Transverse colon (tissue), 4 donors: Measurements from ENCODE around the gene ZNF678. TPM values are rescaled to one million over a fixed set of nuclear protein-coding genes. Genes with fewer than 3 reads are reported as not detected.

Source experiments
- DNase-seq: peaks from one replicate; pipeline ENCODE4 v3.0.0-alpha.2; 2019
- H3K27ac ChIP-seq, 4 donors: fragments of 200-600 bp; sonication (generic); 2 replicates each; pipeline ENCODE4 v1.5.1; 2016 to 2018; ENCODE audit warnings: inconsistent platforms in 4 of 4
- H3K27me3 ChIP-seq: fragments of 200-600 bp; sonication (generic); 2 replicates; pipeline ENCODE4 v1.5.1; 2017; ENCODE audit warnings: inconsistent platforms
- H3K36me3 ChIP-seq, 4 donors: fragments of 200-600 bp; sonication (generic); 2 replicates each; pipeline ENCODE4 v1.5.1; 2017 to 2019; ENCODE audit warnings: inconsistent platforms in 4 of 4
- H3K4me1 ChIP-seq, 4 donors: fragments of 200-600 bp; sonication (generic); 2 replicates each; pipeline ENCODE4 v1.5.1; 2017 to 2020; ENCODE audit warnings: inconsistent platforms in 4 of 4
- H3K4me3 ChIP-seq, 4 donors: fragments of 200-600 bp; sonication (generic); 1 replicate in 1 of 4; 2 replicates in 3 of 4; pipeline versions ENCODE4 v1.5.1 to v1.6.1; 2017 to 2019; ENCODE audit warnings: inconsistent platforms in 4 of 4
- H3K9me3 ChIP-seq, 2 donors: fragments of 200-600 bp; sonication (generic); 2 replicates each; pipeline ENCODE4 v1.5.1; 2017 to 2019; ENCODE audit warnings: inconsistent platforms in 2 of 2
- CTCF ChIP-seq, 5 experiments: fragments of 200-600 bp in 3 of 5; fragments of 450-650 bp in 2 of 5; sonication (generic) in 3 of 5; IDR thresholded peaks; 1 replicate in 2 of 5; 2 replicates in 3 of 5; pipeline ENCODE4 v1.5.1; 2016 to 2017; ENCODE audit warnings: antibody characterized with exemption in 5 of 5, inconsistent platforms in 3 of 5, mild to moderate bottlenecking in 2 of 5, moderate library complexity in 1 of 5
- EP300 ChIP-seq: sonication (generic); formaldehyde crosslinking; IDR thresholded peaks from one replicate; pipeline ENCODE4 v1.6.1; 2017; ENCODE audit warnings: antibody characterized with exemption, low read depth
- POLR2A ChIP-seq: fragments of 450-650 bp; IDR thresholded peaks from one replicate; pipeline ENCODE4 v1.6.1; 2016; ENCODE audit warnings: antibody characterized with exemption, mild to moderate bottlenecking, moderate library complexity
- POLR2AphosphoS5 ChIP-seq, 3 donors: sonication (generic); formaldehyde crosslinking; IDR thresholded peaks; one replicate each; pipeline ENCODE4 v1.6.1; 2016; ENCODE audit warnings: antibody characterized with exemption in 3 of 3
- WGBS, 2 donors: methylation state at CpG; one replicate each; pipeline ENCODE4 v1.1.5; 2018; ENCODE audit warnings: low coverage in 1 of 2; 5-methylcytosine and 5-hydroxymethylcytosine counted together
- in situ Hi-C, 4 donors: fragments of 200-750 bp; cut with MboI; loops; one replicate each; pipeline versions ENCODE4 v1.15.0 to v1.15.1; 2017; ENCODE audit warnings: low sequenced_read_pairs in 3 of 4, low pct_ligation_motif_present in 1 of 4, low pct_unique_long_range_greater_than_20kb in 1 of 4
- intact Hi-C: fragments of 100-400 bp; cut with DNase I; formaldehyde crosslinking; loops from one replicate; pipeline ENCODE4 v1.15.1; 2023; ENCODE audit warnings: low total_unique reads
- total RNA-seq, 4 donors: library from RNA; depleted of rRNA; stranded (reverse); fragments of >200 nt; gene quantifications; one replicate each; pipeline ENCODE4 v1.1.0, GENCODE V29; 2016

Gene ZNF678
- total RNA-seq, 4 donors from 2014 or later: 5.2 to 80.2 (median 14.7) TPM

- TF ChIP-seq POLR2AphosphoS5 (IDR thresholded peaks at IDR 0.05): no peak
- no peak for TF ChIP-seq EP300
- no peak for TF ChIP-seq POLR2A
- TF ChIP-seq CTCF (IDR thresholded peaks at IDR 0.05): no peak
- Histone ChIP-seq H3K27ac (no peak overlapping the region), H3K9me3 (peaks cover 89 to 100% of the 10 kb centered on the region in 2 donors), H3K4me1 (no peaks in the 10 kb centered on the region), H3K4me3 (no peak overlapping the region), H3K27me3 (no peaks in the 10 kb centered on the region), H3K36me3 (peaks cover 0 to 44% (median 16%) of the 10 kb centered on the region in 4 donors)
- DNase-seq: no peak
- in situ Hi-C loops: no loop called here
- intact Hi-C loops: no loop called here
Observed at GRCh38 chr1:227661495-227661894, 98.1 kb downstream of the ZNF678 start.

- Histone ChIP-seq H3K27me3 (no peaks in the 10 kb centered on the region), H3K9me3 (peaks cover 89 to 97% of the 10 kb centered on the region in 2 donors), H3K4me1 (no peaks in the 10 kb centered on the region), H3K4me3 (no peak overlapping the region), H3K36me3 (peaks cover 0 to 32% (median 16%) of the 10 kb centered on the region in 4 donors), H3K27ac (no peak overlapping the region)
- DNase-seq: no peak
- WGBS, 2 donors: 95 to 100% methylated on average over 2 of the region's 2 CpGs
- intact Hi-C loops: no loop called here
- in situ Hi-C loops: no loop called here
- TF ChIP-seq POLR2AphosphoS5 (IDR thresholded peaks at IDR 0.05) (no peak), EP300 (no peak), POLR2A (no peak), CTCF (IDR thresholded peaks at IDR 0.05) (no peak)
Observed at GRCh38 chr1:227662933-227663332, 99.6 kb downstream of the ZNF678 start.

DNA sequence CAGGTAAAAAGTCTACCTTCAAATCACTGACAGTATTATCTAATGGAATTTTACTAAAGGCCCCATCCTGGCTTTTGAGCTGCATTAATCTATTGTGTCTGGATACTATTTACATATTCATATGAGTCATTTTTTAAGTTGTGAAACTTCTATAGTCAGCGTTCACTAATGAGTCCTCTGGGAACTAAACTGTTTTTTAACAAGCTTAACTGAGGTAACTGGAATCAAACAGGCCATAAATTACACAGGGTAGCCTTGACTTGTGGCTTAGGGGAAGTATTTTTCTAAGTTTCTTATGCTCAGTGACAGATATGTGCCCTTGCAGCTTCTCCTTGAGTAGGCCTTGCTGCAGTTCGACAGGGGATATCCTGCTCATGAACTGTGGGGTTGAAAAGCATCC lies 102.9 kb downstream of the ZNF678 start:
- H3K4me3 ChIP-seq: no peak overlapping the region

DNA sequence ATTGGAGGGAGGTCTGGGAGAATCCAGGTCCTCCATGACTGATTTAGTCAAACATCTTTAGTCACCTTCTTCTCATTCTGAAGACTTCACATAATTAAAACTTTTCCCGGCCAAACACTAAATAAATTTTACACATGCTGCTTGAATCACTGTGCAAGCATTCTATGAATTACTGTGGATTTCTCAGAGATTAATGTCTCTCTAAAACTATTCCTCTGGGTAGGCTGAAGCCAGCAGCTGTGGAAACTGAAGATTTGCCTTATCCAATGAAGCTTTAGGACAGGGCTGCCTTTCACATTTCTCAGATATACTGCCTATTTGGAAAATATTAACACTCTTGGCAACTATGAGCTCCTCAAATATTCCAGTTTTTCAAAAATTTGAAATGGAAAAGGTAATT lies 110.1 kb downstream of the ZNF678 start:
- no peaks in the 10 kb centered on the region for H3K27me3 ChIP-seq
- DNase-seq: no peak
- H3K4me3 ChIP-seq: no peak overlapping the region
- 94 to 100% methylated on average over 1 of the region's 1 CpG for WGBS, 2 donors
- in situ Hi-C loops (no loop called here), intact Hi-C loops (no loop called here)
- no peaks in the 10 kb centered on the region for H3K4me1 ChIP-seq
- H3K36me3 ChIP-seq: no peaks in the 10 kb centered on the region
- TF ChIP-seq EP300 (no peak), POLR2AphosphoS5 (IDR thresholded peaks at IDR 0.05) (no peak), CTCF (IDR thresholded peaks at IDR 0.05) (no peak), POLR2A (no peak)
- H3K9me3 ChIP-seq: peaks cover 80% of the 10 kb centered on the region in 2 donors
- no peak overlapping the region for H3K27ac ChIP-seq

More for the DNA sequence above, 102.9 kb downstream of the ZNF678 start:
- Histone ChIP-seq H3K9me3 (peaks cover 85 to 97% of the 10 kb centered on the region in 2 donors), H3K27me3 (no peaks in the 10 kb centered on the region), H3K36me3 (peaks cover 0 to 12% (median 4%) of the 10 kb centered on the region in 4 donors), H3K27ac (no peak overlapping the region), H3K4me1 (no peaks in the 10 kb centered on the region)
- 75 to 100% methylated on average over 2 of the region's 2 CpGs for WGBS, 2 donors
- DNase-seq: no peak
- intact Hi-C loops (no loop called here), in situ Hi-C loops (no loop called here)
- no peak for TF ChIP-seq POLR2A
- no peak for TF ChIP-seq EP300
- no peak for TF ChIP-seq POLR2AphosphoS5 (IDR thresholded peaks at IDR 0.05)
- TF ChIP-seq CTCF (IDR thresholded peaks at IDR 0.05): no peak
